BLaER1 (cell line): ENCODE results near the gene SIAH1.
"Not testable (repeated sequence)": the region's sequence is repeated elsewhere in the genome, so short reads cannot be mapped to it uniquely, and the experiment has no call there.

Experiments used
- H3K27ac ChIP-seq: shearing (Covaris generic); formaldehyde crosslinking; 2 replicates; pipeline ENCODE4 v1.8.1; 2022
- H3K27me3 ChIP-seq: shearing (Covaris generic); formaldehyde crosslinking; 2 replicates; pipeline ENCODE4 v1.8.1; 2022
- H3K36me3 ChIP-seq: shearing (Covaris generic); formaldehyde crosslinking; 2 replicates; pipeline ENCODE4 v1.8.1; 2022
- H3K4me1 ChIP-seq: shearing (Covaris generic); formaldehyde crosslinking; 2 replicates; pipeline ENCODE4 v1.8.1; 2022
- H3K4me2 ChIP-seq: shearing (Covaris generic); formaldehyde crosslinking; 2 replicates; pipeline ENCODE4 v1.8.1; 2022
- H3K4me3 ChIP-seq: shearing (Covaris generic); formaldehyde crosslinking; 2 replicates; pipeline ENCODE4 v1.8.1; 2022
- H3K9ac ChIP-seq: shearing (Covaris generic); formaldehyde crosslinking; 2 replicates; pipeline ENCODE4 v1.8.1; 2022
- H3K9me3 ChIP-seq: shearing (Covaris generic); formaldehyde crosslinking; 2 replicates; pipeline ENCODE4 v1.8.1; 2022
- H4K20me1 ChIP-seq: shearing (Covaris generic); formaldehyde crosslinking; 2 replicates; pipeline ENCODE4 v1.8.1; 2022
- Cebpa-rat ChIP-seq: shearing (Covaris generic); IDR thresholded peaks from 2 replicates; pipeline ENCODE4 v1.8.1; 2022

Gene SIAH1

DNA sequence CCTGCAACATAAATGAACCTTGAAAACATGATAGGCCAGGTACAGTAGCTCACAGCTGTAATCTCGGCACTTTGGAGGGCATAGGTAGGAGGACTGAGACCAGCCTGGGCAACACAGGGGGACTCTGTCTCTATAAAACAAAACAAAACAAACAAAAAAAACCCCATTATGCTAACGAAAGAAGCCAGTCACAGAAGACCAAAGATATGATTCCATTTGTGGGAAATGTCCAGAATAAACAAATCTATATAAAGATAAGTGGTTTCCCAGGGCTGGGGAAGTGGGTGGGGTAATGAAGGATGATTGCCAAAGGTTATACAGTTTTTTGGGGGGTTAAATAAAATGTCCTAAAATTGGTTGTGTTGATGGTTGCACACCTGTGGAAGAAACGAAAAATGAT lies 36.5 kb upstream of the SIAH1 start:
- Histone ChIP-seq H3K36me3 (no peaks in the 10 kb centered on the region), H3K4me3 (no peak overlapping the region)

GRCh38 chr16:48420437-48420836 lies 35.2 kb upstream of the SIAH1 start:
- TF ChIP-seq Cebpa-rat, result 0 out of 2 replicates have a peak, but pooled peaks have one; percentile 22
- H3K36me3 ChIP-seq, result no peaks in the 10 kb centered on the region
- no peaks in the 10 kb centered on the region for H3K27me3 ChIP-seq
- H3K4me1 ChIP-seq, result peaks cover 3% of the 10 kb centered on the region
- H3K9me3 ChIP-seq, result peaks cover 8% of the 10 kb centered on the region
- no peak overlapping the region for H3K4me2 ChIP-seq
- H4K20me1 ChIP-seq, result no peaks in the 10 kb centered on the region
- H3K9ac ChIP-seq, result no peak overlapping the region
- no peak overlapping the region for H3K27ac ChIP-seq
- no peak overlapping the region for H3K4me3 ChIP-seq

More for the DNA sequence above, 36.5 kb upstream of the SIAH1 start:
- no peak for TF ChIP-seq Cebpa-rat
- no peak overlapping the region for H3K27ac ChIP-seq
- no peaks in the 10 kb centered on the region for H3K27me3 ChIP-seq
- peaks cover 4% of the 10 kb centered on the region for H3K9me3 ChIP-seq
- H3K4me2 ChIP-seq, result no peak overlapping the region
- peaks cover 16% of the 10 kb centered on the region for H3K4me1 ChIP-seq
- no peak overlapping the region for H3K9ac ChIP-seq
- H4K20me1 ChIP-seq, result no peaks in the 10 kb centered on the region

DNA sequence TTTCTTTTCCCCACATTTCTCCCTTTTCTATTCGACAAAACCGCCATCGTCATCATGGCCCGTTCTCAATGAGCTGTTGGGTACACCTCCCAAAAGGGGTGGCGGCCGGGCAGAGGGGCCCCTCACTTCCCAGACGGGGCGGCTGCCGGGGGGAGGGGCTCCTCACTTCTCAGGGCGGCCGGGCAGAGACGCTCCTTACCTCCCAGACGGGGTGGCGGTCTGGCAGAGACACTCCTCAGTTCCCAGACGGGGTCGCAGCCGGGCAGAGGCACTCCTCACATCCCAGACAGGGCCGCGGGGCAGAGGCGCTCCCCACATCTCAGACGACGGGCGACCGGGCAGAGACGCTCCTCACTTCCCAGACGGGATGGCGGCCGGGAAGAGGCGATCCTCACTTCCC lies 31.4 kb upstream of the SIAH1 start:
- H3K9me3 ChIP-seq, H3K9ac ChIP-seq, H4K20me1 ChIP-seq, H3K4me2 ChIP-seq, H3K4me1 ChIP-seq, H3K27me3 ChIP-seq, H3K27ac ChIP-seq, H3K4me3 ChIP-seq, H3K36me3 ChIP-seq: not testable (repeated sequence)

- Histone ChIP-seq H3K4me3 (no peak overlapping the region), H4K20me1 (no peaks in the 10 kb centered on the region), H3K36me3 (no peaks in the 10 kb centered on the region), H3K27ac (no peak overlapping the region), H3K27me3 (no peaks in the 10 kb centered on the region), H3K4me2 (no peak overlapping the region), H3K9me3 (peaks cover 8% of the 10 kb centered on the region), H3K9ac (no peak overlapping the region), H3K4me1 (no peaks in the 10 kb centered on the region)
- TF ChIP-seq Cebpa-rat, result no peak
These were observed 28.1 kb upstream of the SIAH1 start for GRCh38 chr16:48413272-48413671.

DNA sequence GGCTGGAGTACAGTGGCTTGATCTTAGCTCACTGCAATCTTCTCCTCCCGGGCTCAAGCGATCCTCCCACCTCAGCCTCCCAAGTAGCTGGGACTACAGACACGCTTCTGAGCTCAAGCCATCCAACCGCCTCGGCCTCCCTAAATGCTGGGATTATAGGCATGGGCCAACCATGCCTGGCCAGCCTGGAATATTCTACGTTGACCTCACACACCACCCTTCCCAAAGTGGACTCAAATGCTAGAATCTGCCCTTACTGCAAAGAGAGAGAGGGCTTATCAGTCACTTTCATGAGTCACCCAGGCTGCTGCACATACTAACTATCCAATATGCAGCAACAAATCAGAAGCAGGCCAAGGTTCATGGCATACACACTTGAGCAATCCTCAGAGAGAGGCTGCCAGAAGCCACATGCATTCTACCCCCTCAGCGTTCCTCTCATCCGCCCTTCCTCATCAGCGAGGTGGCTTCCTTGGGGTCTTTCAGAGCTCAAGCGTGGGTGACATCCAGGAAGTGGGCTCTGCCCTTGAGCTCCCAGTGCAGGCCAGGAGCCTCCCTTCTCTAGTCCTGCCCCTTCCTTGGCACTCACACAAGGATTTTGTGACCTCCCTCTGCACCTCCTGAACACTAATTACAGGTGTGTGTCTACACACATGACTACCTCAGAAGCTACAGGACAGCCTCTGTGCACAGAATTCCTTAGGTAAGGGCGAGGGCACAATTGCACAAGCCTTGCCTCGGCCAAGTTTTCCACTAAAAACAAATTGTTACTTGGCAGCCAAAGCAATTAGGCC lies 24.8 kb upstream of the SIAH1 start:
- Histone ChIP-seq H3K9me3 (no peaks in the 10 kb centered on the region), H3K4me3 (no peak overlapping the region), H3K27me3 (no peaks in the 10 kb centered on the region), H3K9ac (no peak overlapping the region), H3K4me2 (no peak overlapping the region), H4K20me1 (no peaks in the 10 kb centered on the region), H3K27ac (no peak overlapping the region), H3K36me3 (no peaks in the 10 kb centered on the region), H3K4me1 (no peaks in the 10 kb centered on the region)
- TF ChIP-seq Cebpa-rat, result no peak

DNA sequence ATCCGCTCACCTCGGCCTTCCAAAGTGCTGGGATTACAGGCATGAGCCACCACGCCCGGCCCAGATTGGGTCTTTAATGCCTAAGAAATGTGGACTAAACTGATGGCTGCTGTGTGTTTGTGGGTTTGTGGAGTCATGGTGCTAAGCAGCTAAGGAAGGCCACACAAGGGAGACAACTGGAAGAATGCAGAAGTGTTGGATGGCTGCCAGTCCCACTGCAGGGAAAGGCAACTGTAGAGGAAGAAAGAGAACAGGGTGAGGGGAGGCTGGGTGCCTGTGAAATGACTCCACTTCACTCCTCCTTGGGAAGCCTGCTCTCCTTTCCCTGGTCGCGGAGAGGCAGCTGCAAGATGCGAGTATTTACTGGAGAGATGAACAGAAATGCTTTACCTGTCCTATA lies 23.5 kb upstream of the SIAH1 start:
- no peak overlapping the region for H3K4me2 ChIP-seq
- no peaks in the 10 kb centered on the region for H3K27me3 ChIP-seq
- TF ChIP-seq Cebpa-rat, result no peak
- no peak overlapping the region for H3K27ac ChIP-seq
- H3K36me3 ChIP-seq, result no peaks in the 10 kb centered on the region
- no peak overlapping the region for H3K4me3 ChIP-seq
- H3K9ac ChIP-seq, result no peak overlapping the region
- H4K20me1 ChIP-seq, result no peaks in the 10 kb centered on the region
- H3K9me3 ChIP-seq, result no peaks in the 10 kb centered on the region
- H3K4me1 ChIP-seq, result no peaks in the 10 kb centered on the region; the same call in 1 of the 2 replicates

DNA sequence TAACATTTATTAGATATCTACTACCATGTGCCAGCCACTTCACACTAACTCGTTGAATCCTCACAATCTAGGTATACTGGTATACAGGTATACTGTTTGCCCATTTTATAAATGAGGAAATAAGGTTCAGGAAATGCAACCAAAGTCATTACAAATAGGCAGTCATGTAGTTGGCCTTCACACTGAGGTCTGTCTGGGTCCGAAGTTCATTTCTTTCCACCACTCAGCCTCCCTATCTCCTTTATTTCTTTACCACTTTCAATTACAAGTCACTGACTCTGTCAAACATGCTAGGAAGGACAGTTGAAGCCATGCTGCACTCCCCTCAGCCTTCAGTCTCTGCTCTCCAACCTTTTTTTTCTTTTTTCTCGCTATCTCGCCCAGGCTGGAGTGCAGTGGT lies 20.7 kb upstream of the SIAH1 start:
- Histone ChIP-seq H3K4me1 (no peaks in the 10 kb centered on the region; the same call in 1 of the 2 replicates), H3K4me3 (no peak overlapping the region), H4K20me1 (no peaks in the 10 kb centered on the region), H3K9ac (no peak overlapping the region), H3K36me3 (no peaks in the 10 kb centered on the region), H3K4me2 (no peak overlapping the region), H3K9me3 (no peaks in the 10 kb centered on the region), H3K27me3 (no peaks in the 10 kb centered on the region), H3K27ac (no peak overlapping the region)
- no peak for TF ChIP-seq Cebpa-rat

- Histone ChIP-seq H3K27me3 (no peaks in the 10 kb centered on the region), H4K20me1 (no peaks in the 10 kb centered on the region), H3K36me3 (no peaks in the 10 kb centered on the region), H3K4me3 (no peak overlapping the region), H3K27ac (no peak overlapping the region), H3K4me1 (no peaks in the 10 kb centered on the region; the same call in 1 of the 2 replicates), H3K9ac (no peak overlapping the region), H3K9me3 (no peaks in the 10 kb centered on the region), H3K4me2 (no peak overlapping the region)
- no peak for TF ChIP-seq Cebpa-rat
These were observed 19.9 kb upstream of the SIAH1 start for GRCh38 chr16:48405153-48405552.

GRCh38 chr16:48402547-48402946 lies 17.3 kb upstream of the SIAH1 start:
- H3K9ac ChIP-seq, H3K4me3 ChIP-seq, H3K9me3 ChIP-seq, H3K36me3 ChIP-seq, H3K4me1 ChIP-seq, H4K20me1 ChIP-seq, H3K27ac ChIP-seq, H3K4me2 ChIP-seq, H3K27me3 ChIP-seq: not testable (repeated sequence)

- no peaks in the 10 kb centered on the region for H4K20me1 ChIP-seq
- H3K27ac ChIP-seq, result no peak overlapping the region
- no peaks in the 10 kb centered on the region for H3K36me3 ChIP-seq
- no peak overlapping the region for H3K9ac ChIP-seq
- H3K4me2 ChIP-seq, result no peak overlapping the region
- no peaks in the 10 kb centered on the region for H3K4me1 ChIP-seq
- H3K9me3 ChIP-seq, result no peaks in the 10 kb centered on the region
- no peak for TF ChIP-seq Cebpa-rat
- no peak overlapping the region for H3K4me3 ChIP-seq
- H3K27me3 ChIP-seq, result no peaks in the 10 kb centered on the region
These were observed 10.2 kb upstream of the SIAH1 start for GRCh38 chr16:48395375-48395774.

GRCh38 chr16:48394355-48394703 lies 9.1 kb upstream of the SIAH1 start:
- Histone ChIP-seq H3K9ac (no peak overlapping the region), H3K27me3 (no peaks in the 10 kb centered on the region), H3K4me2 (no peak overlapping the region), H3K4me3 (no peak overlapping the region), H3K9me3 (no peaks in the 10 kb centered on the region), H3K27ac (no peak overlapping the region), H3K36me3 (no peaks in the 10 kb centered on the region), H4K20me1 (no peaks in the 10 kb centered on the region), H3K4me1 (no peaks in the 10 kb centered on the region)
- TF ChIP-seq Cebpa-rat, result no peak
